HFF-Myc (cell line): ENCODE results near the gene PTGR3.

Experiments
- DNase-seq: peaks from one replicate; pipeline ENCODE4 v3.0.0-alpha.2; 2011; ENCODE audit warnings: low read depth; ENCODE audit errors: extremely low read depth
- H3K4me3 ChIP-seq: replicated peaks from 2 replicates; pipeline ENCODE4 v1.5.1; 2011; ENCODE audit warnings: low read depth, mild to moderate bottlenecking, control low read depth, low read length
- CTCF ChIP-seq: IDR thresholded peaks from 2 replicates; pipeline ENCODE4 v1.5.1; 2012; ENCODE audit warnings: mild to moderate bottlenecking, low read depth, low read length, control low read depth; ENCODE audit errors: missing control alignments

Gene PTGR3

GRCh38 chr18:75170916-75171315 is 38.0 kb downstream of the PTGR3 start:
- H3K4me3 ChIP-seq = no peak overlapping the region
- DNase-seq = no peak
- TF ChIP-seq CTCF = no peak

GRCh38 chr18:75170022-75170789 is 38.7 kb downstream of the PTGR3 start:
- no peak for DNase-seq
- no peak for TF ChIP-seq CTCF
- H3K4me3 ChIP-seq = no peak overlapping the region

GRCh38 chr18:75169411-75169810 is 39.5 kb downstream of the PTGR3 start:
- DNase-seq = no peak
- TF ChIP-seq CTCF = no peak

GRCh38 chr18:75168619-75169018 is 40.3 kb downstream of the PTGR3 start:
- TF ChIP-seq CTCF = no peak
- no peak overlapping the region for H3K4me3 ChIP-seq
- no peak for DNase-seq

More at GRCh38 chr18:75169411-75169810, 39.5 kb downstream of the PTGR3 start:
- H3K4me3 ChIP-seq = no peak overlapping the region

GRCh38 chr18:75167759-75168618 is 41.0 kb downstream of the PTGR3 start:
- no peak for TF ChIP-seq CTCF
- no peak overlapping the region for H3K4me3 ChIP-seq
- no peak for DNase-seq

GRCh38 chr18:75167137-75167536 is 41.8 kb downstream of the PTGR3 start:
- H3K4me3 ChIP-seq = no peak overlapping the region
- DNase-seq = no peak
- no peak for TF ChIP-seq CTCF
